ENCODE results near the gene KDF1.

DNA sequence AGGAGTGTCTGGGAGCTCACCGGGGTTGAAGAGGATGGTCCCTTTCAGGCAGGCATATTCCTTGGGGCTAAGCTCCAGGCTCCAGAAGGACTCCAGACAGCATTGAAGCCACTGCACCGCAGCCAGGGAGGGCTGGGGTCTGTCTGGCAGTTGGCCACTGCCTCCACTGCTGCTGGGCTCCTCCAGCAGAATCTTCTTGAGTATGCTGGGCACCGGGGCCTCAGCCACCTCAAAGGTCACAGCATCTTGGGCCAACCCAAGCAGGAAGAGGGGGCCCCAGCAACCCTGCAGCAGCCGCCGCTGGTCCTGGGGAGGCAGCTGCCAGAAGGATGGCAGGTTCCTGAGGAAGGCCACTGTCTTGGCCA, 46.9 kb downstream of the KDF1 start:
- TF ChIP-seq CTCF (conservative IDR thresholded peaks at IDR 0.05; ENCODE audit: low read length), result no peak
- no peak for TF ChIP-seq EZH2phosphoT487 (IDR thresholded peaks at IDR 0.05; ENCODE audit: borderline replicate concordance)

Data from Loucy (cell line).